HG02973 (cell line): Measurements from ENCODE around the gene STAMBPL1.

Source experiments
- ATAC-seq: cut with Tn5 transposase; IDR thresholded peaks from one replicate; pipeline ENCODE4 v1.9.1; 2021; ENCODE audit warnings: moderate library complexity; ENCODE audit not compliant: unreplicated experiment

The STAMBPL1 gene

GRCh38 chr10:88919041-88919440, 39.0 kb downstream of the STAMBPL1 start:
- ATAC-seq, result no peak

GRCh38 chr10:88920198-88920597, 40.2 kb downstream of the STAMBPL1 start:
- ATAC-seq, result no peak

GRCh38 chr10:88920986-88921593, 41.0 kb downstream of the STAMBPL1 start:
- ATAC-seq, result no peak

- ATAC-seq, result no peak
These were observed 42.0 kb downstream of the STAMBPL1 start for GRCh38 chr10:88922041-88922440.

- no peak for ATAC-seq
These were observed 43.5 kb downstream of the STAMBPL1 start for GRCh38 chr10:88923520-88923919.

- ATAC-seq, result no peak
These were observed 46.7 kb downstream of the STAMBPL1 start for GRCh38 chr10:88926566-88927415.

- no peak for ATAC-seq
These were observed 47.3 kb downstream of the STAMBPL1 start for GRCh38 chr10:88927416-88927690.

GRCh38 chr10:88928254-88928653, 48.2 kb downstream of the STAMBPL1 start:
- no peak for ATAC-seq

- ATAC-seq, result no peak
These were observed 51.5 kb downstream of the STAMBPL1 start for GRCh38 chr10:88931548-88931947.

- peak; percentile 22 for ATAC-seq
These were observed 52.0 kb downstream of the STAMBPL1 start for GRCh38 chr10:88932029-88932428.

- peak; percentile 53 for ATAC-seq
These were observed 52.7 kb downstream of the STAMBPL1 start for GRCh38 chr10:88932539-88933256.

- ATAC-seq, result no peak
These were observed 53.5 kb downstream of the STAMBPL1 start for GRCh38 chr10:88933564-88933963.

- no peak for ATAC-seq
These were observed 55.0 kb downstream of the STAMBPL1 start for GRCh38 chr10:88934900-88935672.

GRCh38 chr10:88936656-88937055, 56.6 kb downstream of the STAMBPL1 start:
- ATAC-seq, result no peak

GRCh38 chr10:88938039-88938438, 58.0 kb downstream of the STAMBPL1 start:
- ATAC-seq, result no peak

- ATAC-seq, result no peak
These were observed 58.9 kb downstream of the STAMBPL1 start for GRCh38 chr10:88938938-88939337.

- no peak for ATAC-seq
These were observed 61.0 kb downstream of the STAMBPL1 start for GRCh38 chr10:88941026-88941425.

GRCh38 chr10:88943778-88944177, 63.7 kb downstream of the STAMBPL1 start:
- no peak for ATAC-seq

GRCh38 chr10:88944813-88945212, 64.8 kb downstream of the STAMBPL1 start:
- ATAC-seq, result no peak

GRCh38 chr10:88946200-88946599, 66.2 kb downstream of the STAMBPL1 start:
- no peak for ATAC-seq

- no peak for ATAC-seq
These were observed 67.0 kb downstream of the STAMBPL1 start for GRCh38 chr10:88946965-88947590.
